WI38 (cell line): ENCODE results near the gene LRRC75B.

Experiments
- H3K4me3 ChIP-seq: 2 replicates; pipeline ENCODE4 v1.5.1; 2011; ENCODE audit warnings: low read depth, mild to moderate bottlenecking, control low read depth, low read length
- TF ChIP-seq, protein P1 (sequence below): IDR thresholded peaks from 2 replicates; pipeline ENCODE4 v1.5.1; 2012; ENCODE audit warnings: low read depth, mild to moderate bottlenecking, control low read depth, low read length

LRRC75B gene

DNA sequence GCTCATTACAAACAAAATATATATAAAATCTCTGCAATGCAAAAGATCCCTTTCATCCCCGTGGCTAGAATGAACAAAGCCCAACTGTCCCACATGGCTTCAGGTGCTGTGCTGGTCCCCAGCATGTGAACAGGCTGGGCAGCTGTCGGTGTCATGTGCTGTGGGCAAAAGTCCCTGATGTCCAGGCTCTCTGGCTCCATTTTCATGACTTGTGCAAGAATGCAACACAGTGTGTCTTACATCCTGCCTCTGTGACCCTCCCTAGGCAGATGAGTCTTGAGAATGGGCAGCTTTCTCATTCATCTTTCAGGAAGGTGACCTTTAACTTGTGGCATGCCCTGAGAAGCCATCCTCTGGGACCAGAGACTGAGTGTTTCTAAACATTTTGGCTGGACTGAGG is 52.4 kb downstream of the LRRC75B start:
- TF ChIP-seq, protein P1, sequence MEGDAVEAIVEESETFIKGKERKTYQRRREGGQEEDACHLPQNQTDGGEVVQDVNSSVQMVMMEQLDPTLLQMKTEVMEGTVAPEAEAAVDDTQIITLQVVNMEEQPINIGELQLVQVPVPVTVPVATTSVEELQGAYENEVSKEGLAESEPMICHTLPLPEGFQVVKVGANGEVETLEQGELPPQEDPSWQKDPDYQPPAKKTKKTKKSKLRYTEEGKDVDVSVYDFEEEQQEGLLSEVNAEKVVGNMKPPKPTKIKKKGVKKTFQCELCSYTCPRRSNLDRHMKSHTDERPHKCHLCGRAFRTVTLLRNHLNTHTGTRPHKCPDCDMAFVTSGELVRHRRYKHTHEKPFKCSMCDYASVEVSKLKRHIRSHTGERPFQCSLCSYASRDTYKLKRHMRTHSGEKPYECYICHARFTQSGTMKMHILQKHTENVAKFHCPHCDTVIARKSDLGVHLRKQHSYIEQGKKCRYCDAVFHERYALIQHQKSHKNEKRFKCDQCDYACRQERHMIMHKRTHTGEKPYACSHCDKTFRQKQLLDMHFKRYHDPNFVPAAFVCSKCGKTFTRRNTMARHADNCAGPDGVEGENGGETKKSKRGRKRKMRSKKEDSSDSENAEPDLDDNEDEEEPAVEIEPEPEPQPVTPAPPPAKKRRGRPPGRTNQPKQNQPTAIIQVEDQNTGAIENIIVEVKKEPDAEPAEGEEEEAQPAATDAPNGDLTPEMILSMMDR = no peak
- no peak overlapping the region for H3K4me3 ChIP-seq

DNA sequence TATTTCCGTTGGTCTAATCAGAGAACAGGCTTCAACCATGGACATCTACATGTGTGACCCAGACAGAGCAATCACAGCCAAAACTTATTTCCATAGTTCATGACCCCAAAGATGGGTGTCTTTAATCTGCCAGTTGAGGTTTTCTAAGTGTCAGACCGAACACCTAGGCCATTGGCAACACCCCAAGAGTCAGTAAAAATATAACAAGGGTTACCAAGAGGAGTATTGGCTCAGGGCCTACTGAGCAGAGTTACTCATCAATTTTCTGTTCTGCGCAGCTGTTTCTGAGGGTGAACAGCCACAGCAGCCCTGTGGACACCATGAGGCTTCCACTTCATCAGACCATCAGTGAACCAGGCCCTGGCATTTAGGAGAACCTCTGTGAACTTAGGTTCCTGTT is 56.8 kb downstream of the LRRC75B start:
- TF ChIP-seq, protein P1 = no peak
- H3K4me3 ChIP-seq = no peak overlapping the region
